K562 (cell line): ENCODE results near the gene AKT2. TPM values are rescaled to one million over a fixed set of nuclear protein-coding genes. Genes with fewer than 3 reads are reported as not detected.
A peak's percentile ranks its signal among the peaks of the same experiment; 100 is the strongest.

Experiments used
- ATAC-seq: fragments of 200-7000 bp; cut with Tn5 transposase; 3 replicates; pipeline ENCODE4 v1.9.1; 2020; ENCODE audit warnings: moderate library complexity
- BruUV-seq: library from RNA; stranded (reverse); fragments of 400-500 nt; replicated peaks from 2 replicates; lab custom pipeline; 2021; lab: Mats Ljungman, UMichigan
- CTCF ChIA-PET: fragments of 300-600 bp; formaldehyde crosslinking; extraction: SDS; loops from one replicate; lab custom pipeline; 2021; ENCODE audit warnings: low intra/inter-chr PET ratio; lab: Yijun Ruan, JAX
- POLR2A ChIA-PET: fragments of 300-600, 350-650 bp; sonication (Branson Sonifier 250); formaldehyde crosslinking; extraction: SDS; loops from one replicate; lab custom pipeline; 2021; ENCODE audit warnings: antibody characterized with exemption, inconsistent platforms; lab: Yijun Ruan, JAX
- DNase-seq, 4 experiments: peaks; one replicate each; pipeline versions ENCODE4 v3.0.0 to v3.0.0-alpha.2; 2011 to 2018; ENCODE audit warnings: low spot score in 3 of 4, mixed read lengths in 3 of 4; ENCODE audit errors: extremely low read depth in 1 of 4
- FAIRE-seq: peaks from 2 replicates; lab custom pipeline; 2011; peaks lifted over from hg19 to GRCh38; lab: Jason Lieb, UNC
- H2AFZ ChIP-seq: 2 replicates; pipeline ENCODE4 v1.6.0; 2011; ENCODE audit warnings: low read depth, low read length, control low read depth, inconsistent platforms
- H3K27ac ChIP-seq: fragments of 200-600 bp; 3 replicates; pipeline ENCODE4 v1.8.0; 2011; ENCODE audit warnings: low read depth, mild to moderate bottlenecking, control low read depth, inconsistent platforms, low read length, moderate library complexity, mixed read lengths; ENCODE audit errors: extremely low read depth
- H3K27me3 ChIP-seq, 2 experiments: fragments of 300-600 bp in 1 of 2; 2 replicates in 1 of 2; 3 replicates in 1 of 2; pipeline versions ENCODE4 v1.6.0 to v1.8.0; 2011; ENCODE audit warnings: inconsistent platforms in 2 of 2, low read length in 2 of 2, mild to moderate bottlenecking in 1 of 2, mixed read lengths in 1 of 2, moderate library complexity in 1 of 2; ENCODE audit not compliant: control insufficient read depth in 2 of 2, insufficient read depth in 2 of 2
- H3K36me3 ChIP-seq: fragments of 300-600 bp; 3 replicates; pipeline ENCODE4 v1.8.0; 2011; ENCODE audit warnings: mild to moderate bottlenecking, low read length, inconsistent platforms; ENCODE audit not compliant: control insufficient read depth, insufficient read depth
- H3K4me1 ChIP-seq, 2 experiments: fragments of 200-600 bp in 1 of 2; replicated peaks in 1 of 2; 2 replicates in 1 of 2; 3 replicates in 1 of 2; pipeline versions ENCODE4 v1.5.1 to v1.8.0; 2011; ENCODE audit warnings: inconsistent platforms in 2 of 2, low read length in 2 of 2, mild to moderate bottlenecking in 1 of 2, mixed read lengths in 1 of 2, moderate library complexity in 1 of 2; ENCODE audit not compliant: control insufficient read depth in 2 of 2, insufficient read depth in 2 of 2
- H3K4me2 ChIP-seq: 2 replicates; pipeline ENCODE4 v1.6.1; 2011; ENCODE audit warnings: low read length, control low read depth, inconsistent platforms, mixed read lengths; ENCODE audit not compliant: insufficient read depth
- H3K4me3 ChIP-seq: fragments of 200-600 bp; sonication (generic), shearing (Covaris generic); 2 replicates; pipeline ENCODE4 v1.5.1; 2016; ENCODE audit warnings: control low read depth, inconsistent platforms
- H3K79me2 ChIP-seq: fragments of 200-600 bp; 3 replicates; pipeline ENCODE4 v1.8.0; 2011; ENCODE audit warnings: low read length, inconsistent platforms; ENCODE audit not compliant: control insufficient read depth, insufficient read depth
- H3K9ac ChIP-seq, 2 experiments: 2 replicates each; pipeline versions ENCODE4 v1.6.0 to v1.6.1; 2011; ENCODE audit warnings: low read depth in 2 of 2, low read length in 2 of 2, control low read depth in 1 of 2, inconsistent platforms in 1 of 2, mild to moderate bottlenecking in 1 of 2, mixed read lengths in 1 of 2; ENCODE audit not compliant: insufficient read depth in 1 of 2
- H3K9me1 ChIP-seq: one replicate; pipeline ENCODE4 v1.6.0; 2011; ENCODE audit warnings: inconsistent platforms, mild to moderate bottlenecking, low read length, moderate library complexity; ENCODE audit not compliant: control insufficient read depth, insufficient read depth
- H3K9me3 ChIP-seq: replicated peaks from 2 replicates; pipeline ENCODE4 v1.5.1; 2011; ENCODE audit warnings: low read depth, low read length, inconsistent platforms; ENCODE audit not compliant: control insufficient read depth, insufficient read depth
- H4K20me1 ChIP-seq: replicated peaks from 2 replicates; pipeline ENCODE4 v1.6.1; 2011; ENCODE audit warnings: low read length, inconsistent platforms, mixed read lengths; ENCODE audit not compliant: control insufficient read depth, insufficient read depth
- CEBPB ChIP-seq: fragments of 450-650 bp; IDR thresholded peaks from 2 replicates; pipeline ENCODE4 v1.6.1; 2016; ENCODE audit warnings: missing genetic modification characterization, missing compliant biosample characterization
- WGBS: fragments of 100-300 bp; shearing (Covaris generic); methylation state at CpG from one replicate; pipeline ENCODE4 v1.1.6; 2016; ENCODE audit warnings: low coverage, mixed read lengths; ENCODE audit not compliant: insufficient coverage; ENCODE audit errors: missing lambda C conversion rate; 5-methylcytosine and 5-hydroxymethylcytosine counted together
- in situ Hi-C: fragments of 300-500 bp; cut with MboI; formaldehyde crosslinking; loops from 4 replicates; pipeline ENCODE4 v1.15.0; 2018; ENCODE audit warnings: inconsistent platforms, mixed read lengths
- intact Hi-C: fragments of 100-400 bp; cut with micrococcal nuclease; formaldehyde crosslinking; loops from 2 replicates; pipeline ENCODE4 v1.14.2; 2022
- polyA plus RNA-seq, 8 experiments: library from polyadenylated mRNA; depleted of rRNA in 4 of 8; stranded (reverse) in 5 of 8; unstranded in 3 of 8; fragments of >200 nt; fragmentation: Nextera tagmentation in 2 of 8; fragmentation: Illumina TruSeq in 1 of 8; extraction: Ambion mirVana in 2 of 8; extraction: Trizol in 1 of 8; gene quantifications; 2 replicates each; pipeline versions ENCODE4 v1.2.1 to v1.2.3, GENCODE V29; 2011 to 2014; ENCODE audit warnings: inconsistent platforms in 1 of 8, missing spikeins in 1 of 8
- total RNA-seq, 7 experiments: library from RNA; depleted of rRNA in 6 of 7; stranded (reverse); fragments of >200 nt in 6 of 7; fragmentation: Illumina TruSeq in 2 of 7; extraction: Trizol in 2 of 7; gene quantifications; 2 replicates each; pipeline versions ENCODE4 v1.2.1 to v1.2.3, GENCODE V29; 2011 to 2021; ENCODE audit warnings: low replicate concordance in 1 of 7
- TF ChIP-seq, protein P1 (sequence below): sonication (generic); formaldehyde crosslinking; IDR thresholded peaks from 2 replicates; pipeline ENCODE4 v1.8.0; 2023; ENCODE audit warnings: missing genetic modification reagents, mild to moderate bottlenecking, borderline replicate concordance
- TF ChIP-seq, protein P2 (sequence below): sonication (generic); formaldehyde crosslinking; IDR thresholded peaks from 2 replicates; pipeline ENCODE4 v1.8.1; 2023; ENCODE audit warnings: mild to moderate bottlenecking, missing genetic modification reagents

AKT2 gene
- total and polyA plus RNA-seq, 9 of the 15 experiments (the other 6 are each of a cell fraction or from before 2014, with no cell fraction given): 1.1 to 132 (median 67.7) TPM

- CTCF ChIA-PET: interaction anchor here (0.7 kb wide), 1 partner anchor 452 kb away, joined by 4 read pairs; no protein-coding TSS in a partner anchor
- ATAC-seq: no peak
These were observed 60.6 kb downstream of the AKT2 start for GRCh38 chr19:40224342-40225150.

More at GRCh38 chr19:40224342-40225150, 60.6 kb downstream of the AKT2 start:
- Histone ChIP-seq H3K4me3 (no peak overlapping the region), H3K9me1 (no peaks in the 10 kb centered on the region), H3K36me3 (no peaks in the 10 kb centered on the region), H3K27ac (no peak overlapping the region), H3K9me3 (peaks cover 4% of the 10 kb centered on the region; the same call in 1 of the 2 replicates), H3K9ac (peak overlapping the region in 1 of 2 experiments; percentile 29; a peak in 1 of 4 replicates), H3K4me1 (peaks cover 10 to 30% of the 10 kb centered on the region in 2 experiments; a peak in 4 of 5 replicates), H3K79me2 (no peaks in the 10 kb centered on the region), H3K4me2 (no peak overlapping the region), H2AFZ (0 out of 2 replicates have a peak overlapping the region, but pooled peaks have one; percentile 24), H4K20me1 (no peaks in the 10 kb centered on the region; the same call in 1 of the 2 replicates), H3K27me3 (no peaks in the 10 kb centered on the region)
- TF ChIP-seq, protein P1, sequence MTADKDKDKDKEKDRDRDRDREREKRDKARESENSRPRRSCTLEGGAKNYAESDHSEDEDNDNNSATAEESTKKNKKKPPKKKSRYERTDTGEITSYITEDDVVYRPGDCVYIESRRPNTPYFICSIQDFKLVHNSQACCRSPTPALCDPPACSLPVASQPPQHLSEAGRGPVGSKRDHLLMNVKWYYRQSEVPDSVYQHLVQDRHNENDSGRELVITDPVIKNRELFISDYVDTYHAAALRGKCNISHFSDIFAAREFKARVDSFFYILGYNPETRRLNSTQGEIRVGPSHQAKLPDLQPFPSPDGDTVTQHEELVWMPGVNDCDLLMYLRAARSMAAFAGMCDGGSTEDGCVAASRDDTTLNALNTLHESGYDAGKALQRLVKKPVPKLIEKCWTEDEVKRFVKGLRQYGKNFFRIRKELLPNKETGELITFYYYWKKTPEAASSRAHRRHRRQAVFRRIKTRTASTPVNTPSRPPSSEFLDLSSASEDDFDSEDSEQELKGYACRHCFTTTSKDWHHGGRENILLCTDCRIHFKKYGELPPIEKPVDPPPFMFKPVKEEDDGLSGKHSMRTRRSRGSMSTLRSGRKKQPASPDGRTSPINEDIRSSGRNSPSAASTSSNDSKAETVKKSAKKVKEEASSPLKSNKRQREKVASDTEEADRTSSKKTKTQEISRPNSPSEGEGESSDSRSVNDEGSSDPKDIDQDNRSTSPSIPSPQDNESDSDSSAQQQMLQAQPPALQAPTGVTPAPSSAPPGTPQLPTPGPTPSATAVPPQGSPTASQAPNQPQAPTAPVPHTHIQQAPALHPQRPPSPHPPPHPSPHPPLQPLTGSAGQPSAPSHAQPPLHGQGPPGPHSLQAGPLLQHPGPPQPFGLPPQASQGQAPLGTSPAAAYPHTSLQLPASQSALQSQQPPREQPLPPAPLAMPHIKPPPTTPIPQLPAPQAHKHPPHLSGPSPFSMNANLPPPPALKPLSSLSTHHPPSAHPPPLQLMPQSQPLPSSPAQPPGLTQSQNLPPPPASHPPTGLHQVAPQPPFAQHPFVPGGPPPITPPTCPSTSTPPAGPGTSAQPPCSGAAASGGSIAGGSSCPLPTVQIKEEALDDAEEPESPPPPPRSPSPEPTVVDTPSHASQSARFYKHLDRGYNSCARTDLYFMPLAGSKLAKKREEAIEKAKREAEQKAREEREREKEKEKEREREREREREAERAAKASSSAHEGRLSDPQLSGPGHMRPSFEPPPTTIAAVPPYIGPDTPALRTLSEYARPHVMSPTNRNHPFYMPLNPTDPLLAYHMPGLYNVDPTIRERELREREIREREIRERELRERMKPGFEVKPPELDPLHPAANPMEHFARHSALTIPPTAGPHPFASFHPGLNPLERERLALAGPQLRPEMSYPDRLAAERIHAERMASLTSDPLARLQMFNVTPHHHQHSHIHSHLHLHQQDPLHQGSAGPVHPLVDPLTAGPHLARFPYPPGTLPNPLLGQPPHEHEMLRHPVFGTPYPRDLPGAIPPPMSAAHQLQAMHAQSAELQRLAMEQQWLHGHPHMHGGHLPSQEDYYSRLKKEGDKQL: no peak
- TF ChIP-seq, protein P2, sequence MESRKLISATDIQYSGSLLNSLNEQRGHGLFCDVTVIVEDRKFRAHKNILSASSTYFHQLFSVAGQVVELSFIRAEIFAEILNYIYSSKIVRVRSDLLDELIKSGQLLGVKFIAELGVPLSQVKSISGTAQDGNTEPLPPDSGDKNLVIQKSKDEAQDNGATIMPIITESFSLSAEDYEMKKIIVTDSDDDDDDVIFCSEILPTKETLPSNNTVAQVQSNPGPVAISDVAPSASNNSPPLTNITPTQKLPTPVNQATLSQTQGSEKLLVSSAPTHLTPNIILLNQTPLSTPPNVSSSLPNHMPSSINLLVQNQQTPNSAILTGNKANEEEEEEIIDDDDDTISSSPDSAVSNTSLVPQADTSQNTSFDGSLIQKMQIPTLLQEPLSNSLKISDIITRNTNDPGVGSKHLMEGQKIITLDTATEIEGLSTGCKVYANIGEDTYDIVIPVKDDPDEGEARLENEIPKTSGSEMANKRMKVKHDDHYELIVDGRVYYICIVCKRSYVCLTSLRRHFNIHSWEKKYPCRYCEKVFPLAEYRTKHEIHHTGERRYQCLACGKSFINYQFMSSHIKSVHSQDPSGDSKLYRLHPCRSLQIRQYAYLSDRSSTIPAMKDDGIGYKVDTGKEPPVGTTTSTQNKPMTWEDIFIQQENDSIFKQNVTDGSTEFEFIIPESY (CRISPR knock-in tag): peak; percentile 59
- peak; percentile 18; the same call in 1 of the 2 replicates for TF ChIP-seq CEBPB (tag)
- POLR2A ChIA-PET: no interaction called here
- WGBS: 41% methylated on average over 22 of the region's 32 CpGs
- no peak for DNase-seq
- in situ Hi-C loops (loop anchor here (5.0 kb wide), 1 partner anchor 77 kb away; no protein-coding TSS in a partner anchor), intact Hi-C loops (no loop called here)
- no TSS peak for BruUV-seq
- FAIRE-seq: no peak
